ENCODE results near the gene GAPVD1.
"Not testable (repeated sequence)": the region's sequence is repeated elsewhere in the genome, so short reads cannot be mapped to it uniquely, and the experiment has no call there.

The GAPVD1 gene

GRCh38 chr9:125376261-125377226 is 114.9 kb downstream of the GAPVD1 start:
- no peak for DNase-seq

- DNase-seq = no peak
Measured at GRCh38 chr9:125377584-125378250, 116.1 kb downstream of the GAPVD1 start.

- no peak for DNase-seq
Measured at GRCh38 chr9:125378778-125379177, 117.2 kb downstream of the GAPVD1 start.

- DNase-seq = no peak
Measured at GRCh38 chr9:125379208-125379607, 117.6 kb downstream of the GAPVD1 start.

GRCh38 chr9:125380406-125380805 is 118.8 kb downstream of the GAPVD1 start:
- DNase-seq = no peak

GRCh38 chr9:125387861-125388524 is 126.4 kb downstream of the GAPVD1 start:
- DNase-seq = no peak

- no peak for DNase-seq
Measured at GRCh38 chr9:125388978-125389377, 127.4 kb downstream of the GAPVD1 start.

- no peak for DNase-seq
Measured at GRCh38 chr9:125391704-125392103, 130.1 kb downstream of the GAPVD1 start.

GRCh38 chr9:125393426-125393825 is 131.8 kb downstream of the GAPVD1 start:
- no peak for DNase-seq

- DNase-seq = no peak
Measured at GRCh38 chr9:125396799-125397198, 135.2 kb downstream of the GAPVD1 start.

GRCh38 chr9:125397736-125398135 is 136.1 kb downstream of the GAPVD1 start:
- DNase-seq = no peak

GRCh38 chr9:125398243-125398642 is 136.6 kb downstream of the GAPVD1 start:
- no peak for DNase-seq

GRCh38 chr9:125399165-125399564 is 137.5 kb downstream of the GAPVD1 start:
- no peak for DNase-seq

- no peak for DNase-seq
Measured at GRCh38 chr9:125399666-125400065, 138.0 kb downstream of the GAPVD1 start.

- DNase-seq = not testable (repeated sequence)
Measured at GRCh38 chr9:125400232-125400631, 138.6 kb downstream of the GAPVD1 start.

GRCh38 chr9:125400725-125401716 is 139.4 kb downstream of the GAPVD1 start:
- DNase-seq = no peak

- no peak for DNase-seq
Measured at GRCh38 chr9:125404733-125405132, 143.1 kb downstream of the GAPVD1 start.

- DNase-seq = no peak
Measured at GRCh38 chr9:125405938-125406809, 144.5 kb downstream of the GAPVD1 start.

- no peak for DNase-seq
Measured at GRCh38 chr9:125406810-125407087, 145.1 kb downstream of the GAPVD1 start.

- DNase-seq = no peak
Measured at GRCh38 chr9:125407432-125407973, 145.9 kb downstream of the GAPVD1 start.
